H1 (cell line): Measurements from ENCODE around the gene ICAM2. TPM values are rescaled to one million over a fixed set of nuclear protein-coding genes. Genes with fewer than 3 reads are reported as not detected.

ENCODE experiments used
- CTCF ChIA-PET: fragments of 300-600 bp; sonication (Branson Sonifier 250); formaldehyde crosslinking; loops from one replicate; lab custom pipeline; 2021; ENCODE audit not compliant: partially characterized antibody; lab: Charles Lee
- POLR2A ChIA-PET: fragments of 300-600 bp; sonication (Branson Sonifier 250); formaldehyde crosslinking; loops from one replicate; lab custom pipeline; 2021; ENCODE audit warnings: inconsistent platforms; ENCODE audit not compliant: partially characterized antibody; lab: Charles Lee
- DNase-seq, 2 experiments: peaks; one replicate each; pipeline versions ENCODE4 v3.0.0 to v3.0.0-alpha.2; 2010 to 2022; ENCODE audit warnings: low spot score in 2 of 2, low read depth in 1 of 2, mixed read lengths in 1 of 2
- FAIRE-seq: peaks from 2 replicates; lab custom pipeline; 2011; peaks lifted over from hg19 to GRCh38; lab: Jason Lieb, UNC
- H2AFZ ChIP-seq: 2 replicates; pipeline ENCODE4 v1.8.1; 2012; ENCODE audit warnings: low read length, inconsistent platforms
- H2AK5ac ChIP-seq: 2 replicates; pipeline ENCODE4 v1.6.1; 2013; ENCODE audit warnings: low read depth, low read length
- H2BK120ac ChIP-seq: replicated peaks from 2 replicates; pipeline ENCODE3; 2013; ENCODE audit warnings: low read depth, low read length, inconsistent platforms
- H2BK12ac ChIP-seq: 2 replicates; pipeline ENCODE4 v1.6.1; 2013; ENCODE audit warnings: low read depth, low read length
- H2BK15ac ChIP-seq: 2 replicates; pipeline ENCODE4 v1.6.1; 2013; ENCODE audit warnings: low read length
- H2BK20ac ChIP-seq: 2 replicates; pipeline ENCODE4 v1.6.1; 2013; ENCODE audit warnings: low read length
- H2BK5ac ChIP-seq: 2 replicates; pipeline ENCODE4 v1.6.1; 2013; ENCODE audit warnings: low read depth, low read length
- H3K14ac ChIP-seq: 2 replicates; pipeline ENCODE4 v1.6.1; 2013; ENCODE audit warnings: inconsistent platforms; ENCODE audit not compliant: insufficient read length
- H3K18ac ChIP-seq: 2 replicates; pipeline ENCODE4 v1.6.1; 2013; ENCODE audit warnings: low read length; ENCODE audit errors: extremely low read depth
- H3K23ac ChIP-seq: 2 replicates; pipeline ENCODE4 v1.6.1; 2013; ENCODE audit warnings: inconsistent platforms; ENCODE audit not compliant: insufficient read length
- H3K23me2 ChIP-seq: 2 replicates; pipeline ENCODE4 v1.6.1; 2013; ENCODE audit warnings: low read depth, low read length
- H3K27ac ChIP-seq: 2 replicates; pipeline ENCODE4 v1.6.1; 2011; ENCODE audit warnings: low read depth, low read length, inconsistent platforms
- H3K27me3 ChIP-seq, 4 experiments: replicated peaks in 1 of 4; 1 replicate in 1 of 4; 2 replicates in 3 of 4; pipeline versions ENCODE4 v1.6.1 to v1.8.1; 2011 to 2013; ENCODE audit warnings: low read length in 3 of 4, mild to moderate bottlenecking in 3 of 4, inconsistent platforms in 2 of 4, mixed read lengths in 2 of 4, moderate library complexity in 1 of 4; ENCODE audit not compliant: control insufficient read depth in 3 of 4, insufficient read depth in 3 of 4; ENCODE audit errors: extremely low read depth in 1 of 4
- H3K36me3 ChIP-seq, 4 experiments: 2 replicates each; pipeline versions ENCODE4 v1.6.1 to v1.8.1; 2011 to 2013; ENCODE audit warnings: mild to moderate bottlenecking in 4 of 4, low read length in 3 of 4, moderate library complexity in 2 of 4, control low read depth in 1 of 4, inconsistent platforms in 1 of 4; ENCODE audit not compliant: insufficient read depth in 4 of 4, control insufficient read depth in 2 of 4
- H3K4ac ChIP-seq: replicated peaks from 2 replicates; pipeline ENCODE3; 2013; ENCODE audit warnings: low read length, low read depth, mixed read lengths, inconsistent platforms; ENCODE audit not compliant: insufficient read length
- H3K4me1 ChIP-seq, 4 experiments: replicated peaks in 1 of 4; 1 replicate in 1 of 4; 2 replicates in 3 of 4; pipeline versions ENCODE4 v1.6.1 to v1.8.1; 2011 to 2013; ENCODE audit warnings: low read length in 3 of 4, inconsistent platforms in 2 of 4, mixed read lengths in 1 of 4; ENCODE audit not compliant: insufficient read depth in 4 of 4, control insufficient read depth in 3 of 4
- H3K4me2 ChIP-seq, 2 experiments: 2 replicates each; pipeline versions ENCODE4 v1.6.1 to v1.8.1; 2011 to 2013; ENCODE audit warnings: low read depth in 2 of 2, low read length in 2 of 2, control low read depth in 1 of 2, inconsistent platforms in 1 of 2, mild to moderate bottlenecking in 1 of 2; ENCODE audit not compliant: insufficient read depth in 1 of 2
- H3K4me3 ChIP-seq, 4 experiments: fragments of 200-600, 300-600 bp in 1 of 4; sonication (generic), shearing (Covaris generic), sonication (Bioruptor Twin) in 1 of 4; 2 replicates each; pipeline versions ENCODE4 v1.5.1 to v1.8.1; 2011 to 2016; ENCODE audit warnings: low read length in 4 of 4, low read depth in 3 of 4, control low read depth in 2 of 4, inconsistent platforms in 2 of 4, mild to moderate bottlenecking in 2 of 4, mixed read lengths in 1 of 4, moderate library complexity in 1 of 4; ENCODE audit not compliant: insufficient read depth in 2 of 4; ENCODE audit errors: extremely low read depth in 1 of 4
- H3K56ac ChIP-seq: replicated peaks from 2 replicates; pipeline ENCODE3; 2013; ENCODE audit warnings: low read depth, mild to moderate bottlenecking, mixed read lengths, low read length, inconsistent platforms; ENCODE audit not compliant: insufficient read length
- H3K79me1 ChIP-seq: 2 replicates; pipeline ENCODE4 v1.6.1; 2013; ENCODE audit warnings: low read depth, low read length, control low read depth
- H3K79me2 ChIP-seq, 2 experiments: 2 replicates each; pipeline versions ENCODE4 v1.6.1 to v1.8.1; 2012 to 2013; ENCODE audit warnings: low read length in 2 of 2, mild to moderate bottlenecking in 2 of 2, inconsistent platforms in 1 of 2; ENCODE audit not compliant: insufficient read depth in 2 of 2, control insufficient read depth in 1 of 2
- H3K9ac ChIP-seq, 4 experiments: replicated peaks in 1 of 4; 1 replicate in 1 of 4; 2 replicates in 3 of 4; pipeline versions ENCODE4 v1.6.1 to v1.8.1; 2011 to 2013; ENCODE audit warnings: low read depth in 3 of 4, low read length in 3 of 4, control low read depth in 2 of 4, mild to moderate bottlenecking in 2 of 4, moderate library complexity in 2 of 4, inconsistent platforms in 1 of 4; ENCODE audit errors: extremely low read depth in 1 of 4
- H3K9me3 ChIP-seq, 2 experiments: 2 replicates each; pipeline versions ENCODE4 v1.6.1 to v1.8.1; 2012 to 2013; ENCODE audit warnings: mild to moderate bottlenecking in 2 of 2, moderate library complexity in 2 of 2, control low read depth in 1 of 2, inconsistent platforms in 1 of 2, low read depth in 1 of 2, low read length in 1 of 2, mixed read lengths in 1 of 2; ENCODE audit not compliant: insufficient read depth in 2 of 2
- H4K20me1 ChIP-seq, 2 experiments: replicated peaks in 1 of 2; 2 replicates each; pipeline versions ENCODE3 to v1.8.1; 2011 to 2013; ENCODE audit warnings: inconsistent platforms in 2 of 2, low read length in 2 of 2, mild to moderate bottlenecking in 1 of 2; ENCODE audit not compliant: insufficient read depth in 2 of 2, control insufficient read depth in 1 of 2
- H4K5ac ChIP-seq: 2 replicates; pipeline ENCODE4 v1.6.1; 2013; ENCODE audit warnings: low read length, low read depth, mixed read lengths, inconsistent platforms; ENCODE audit not compliant: insufficient read length
- H4K8ac ChIP-seq: 2 replicates; pipeline ENCODE4 v1.8.0; 2013; ENCODE audit warnings: mild to moderate bottlenecking, moderate library complexity, low read length, inconsistent platforms; ENCODE audit not compliant: insufficient read depth; ENCODE audit errors: extremely low read depth
- H4K91ac ChIP-seq: replicated peaks from 2 replicates; pipeline ENCODE3; 2013; ENCODE audit warnings: low read length, mixed read lengths, inconsistent platforms; ENCODE audit not compliant: insufficient read length
- BACH1 ChIP-seq: IDR thresholded peaks from 2 replicates; pipeline ENCODE4 v1.6.1; 2012; ENCODE audit warnings: low read length, improper control_type of control experiment
- CBX8 ChIP-seq: fragments of 300-800, 300-1000 bp; sonication (generic); IDR thresholded peaks from 2 replicates; pipeline ENCODE4 v1.7.1; 2016; ENCODE audit warnings: low read depth, low read length, borderline replicate concordance
- HDAC6 ChIP-seq: IDR thresholded peaks from one replicate; pipeline ENCODE4 v1.7.1; 2012; ENCODE audit warnings: low read depth, mild to moderate bottlenecking, inconsistent platforms, low read length, moderate library complexity
- KDM4A ChIP-seq: IDR thresholded peaks from one replicate; pipeline ENCODE4 v1.7.1; 2012; ENCODE audit warnings: low read depth, mild to moderate bottlenecking, moderate library complexity, low read length, inconsistent platforms; ENCODE audit not compliant: severe bottlenecking
- MAFK ChIP-seq: IDR thresholded peaks from 2 replicates; pipeline ENCODE4 v1.6.1; 2012; ENCODE audit warnings: low read depth, mild to moderate bottlenecking, improper control_type of control experiment, low read length
- NRF1 ChIP-seq: IDR thresholded peaks from 2 replicates; pipeline ENCODE4 v1.6.1; 2011; ENCODE audit warnings: mild to moderate bottlenecking, low read depth, low read length, improper control_type of control experiment
- PHF8 ChIP-seq: fragments of 200-600 bp; sonication (generic); conservative IDR thresholded peaks from 2 replicates; pipeline ENCODE4 v1.7.1; 2012; ENCODE audit warnings: low read depth, mild to moderate bottlenecking, inconsistent platforms, low read length, moderate library complexity
- SUZ12 ChIP-seq: fragments of 200-600 bp; sonication (generic); IDR thresholded peaks from 2 replicates; pipeline ENCODE4 v1.6.1; 2012; ENCODE audit warnings: mild to moderate bottlenecking, inconsistent platforms, low read length, moderate library complexity, mixed read lengths
- TBP ChIP-seq: IDR thresholded peaks from 2 replicates; pipeline ENCODE4 v1.6.1; 2011; ENCODE audit warnings: low read depth, low read length, improper control_type of control experiment
- YY1 ChIP-seq: IDR thresholded peaks from 2 replicates; pipeline ENCODE4 v1.6.1; 2011; ENCODE audit warnings: low read depth, mild to moderate bottlenecking, low read length
- WGBS, 2 experiments: shearing (Covaris generic) in 1 of 2; methylation state at CpG; one replicate each; pipeline versions ENCODE4 v1.1.6 to v1.1.7; 2013 to 2015; ENCODE audit warnings: low lambda C conversion rate in 2 of 2, mixed read lengths in 2 of 2, inconsistent platforms in 1 of 2, low coverage in 1 of 2, missing lambda C conversion rate in 1 of 2; ENCODE audit not compliant: insufficient replicate concordance in 2 of 2, insufficient coverage in 1 of 2, insufficient read length in 1 of 2; ENCODE audit errors: extremely low coverage in 1 of 2, missing lambda C conversion rate in 1 of 2; 5-methylcytosine and 5-hydroxymethylcytosine counted together
- polyA plus RNA-seq, 7 experiments: library from polyadenylated mRNA; depleted of rRNA in 3 of 7; stranded (reverse) in 5 of 7; unstranded in 2 of 7; fragments of >200 nt in 5 of 7; fragments of 200-250 nt in 2 of 7; gene quantifications; 1 replicate in 5 of 7; 2 replicates in 1 of 7; 4 replicates in 1 of 7; pipeline versions ENCODE4 v1.2.1 to v1.2.3, GENCODE V29; 2011 to 2013; ENCODE audit warnings: missing spikeins in 2 of 7, mixed read lengths in 2 of 7
- total RNA-seq: library from RNA; stranded (reverse); fragmentation: NEBNext Ultra II Directional; extraction: Animal tissue kit (Norgen Biotek cat#: 25700); gene quantifications from 2 replicates; pipeline ENCODE4 v1.2.1, GENCODE V29; 2021
- TF ChIP-seq, protein P1 (sequence below): IDR thresholded peaks from 2 replicates; pipeline ENCODE4 v1.6.1; 2011; ENCODE audit warnings: low read depth, mild to moderate bottlenecking, low read length; ENCODE audit not compliant: insufficient read depth

ICAM2 gene
- total and polyA plus RNA-seq, 2 of the 8 experiments (the other 6 are each of a cell fraction or from before 2014, with no cell fraction given): 0.45 to 0.63 TPM

DNA sequence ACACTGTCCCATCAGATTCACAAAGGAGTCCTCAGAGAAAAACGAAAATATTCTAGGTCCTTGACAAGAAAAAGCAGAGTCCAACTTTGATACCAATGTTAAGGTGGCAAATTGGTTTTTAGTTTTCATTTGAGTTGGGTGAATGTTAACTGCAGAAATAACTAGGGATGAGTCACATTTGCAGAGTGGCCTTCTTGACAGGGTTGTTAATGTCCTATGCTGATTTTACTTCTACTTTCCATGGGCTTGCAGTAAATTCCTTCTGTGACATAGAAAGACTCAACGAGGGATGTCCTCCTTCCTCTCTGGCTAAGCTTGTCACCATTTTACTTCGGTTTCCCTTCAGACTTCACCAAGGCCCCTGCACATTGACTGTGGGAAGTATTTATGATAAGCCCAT is 47.2 kb upstream of the ICAM2 start:
- no peak for DNase-seq
- Histone ChIP-seq H2BK20ac (no peak overlapping the region), H4K8ac (no peak overlapping the region), H2BK15ac (no peak overlapping the region), H2AK5ac (no peak overlapping the region), H3K27ac (no peak overlapping the region), H4K91ac (no peak overlapping the region), H4K5ac (no peak overlapping the region), H3K4me3 (no peak overlapping the region), H3K4ac (no peak overlapping the region), H2BK5ac (no peak overlapping the region), H4K20me1 (no peaks in the 10 kb centered on the region), H3K79me2 (no peaks in the 10 kb centered on the region), H3K4me2 (no peak overlapping the region), H2AFZ (no peak overlapping the region), H3K27me3 (no peaks in the 10 kb centered on the region), H3K14ac (no peak overlapping the region), H3K36me3 (no peaks in the 10 kb centered on the region; a peak in 3 of 8 replicates), H3K79me1 (no peaks in the 10 kb centered on the region), H2BK120ac (no peak overlapping the region)
- CTCF ChIA-PET: interaction anchor here (0.8 to 1.6 kb wide), 4 partner anchors 8 to 66 kb away, joined by 3 to 5 read pairs (median 4); no protein-coding TSS in a partner anchor
- WGBS, 2 experiments: 89% methylated on average over 3 of the region's 3 CpGs; no CpG with 5 or more reads in 1 of the 2 experiments
- FAIRE-seq: no peak
- no peak for TF ChIP-seq NRF1
- no peak for TF ChIP-seq PHF8
- TF ChIP-seq YY1: no peak
- no peak for TF ChIP-seq SUZ12
- TF ChIP-seq CBX8: no peak
- no peak for TF ChIP-seq MAFK
- TF ChIP-seq BACH1: no peak
- no peak for TF ChIP-seq TBP
- no peak for TF ChIP-seq KDM4A
- TF ChIP-seq, protein P1, sequence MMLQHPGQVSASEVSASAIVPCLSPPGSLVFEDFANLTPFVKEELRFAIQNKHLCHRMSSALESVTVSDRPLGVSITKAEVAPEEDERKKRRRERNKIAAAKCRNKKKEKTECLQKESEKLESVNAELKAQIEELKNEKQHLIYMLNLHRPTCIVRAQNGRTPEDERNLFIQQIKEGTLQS: no peak
- no peak for TF ChIP-seq HDAC6
- TF ChIP-seq, all 59 proteins: peak for 0
- Histone ChIP-seq H3K4me1 (peaks cover 0 to 3% (median 0%) of the 10 kb centered on the region in 4 experiments; a peak in 1 of 7 replicates), H3K56ac (no peak overlapping the region), H3K23me2 (no peaks in the 10 kb centered on the region), H3K9me3 (peaks cover 0 to 8% of the 10 kb centered on the region in 2 experiments; a peak in 2 of 4 replicates), H2BK12ac (no peak overlapping the region), H3K18ac (no peak overlapping the region), H3K9ac (no peak overlapping the region), H3K23ac (no peak overlapping the region)
- POLR2A ChIA-PET: no interaction called here
